H54 (cell line): ENCODE measurements around the gene HOXA10.
A peak's percentile ranks its signal among the peaks of the same experiment; 100 is the strongest.

Experiments used
- DNase-seq: peaks from one replicate; pipeline ENCODE4 v3.0.0; 2011; ENCODE audit warnings: low spot score, mixed read lengths; ENCODE audit not compliant: insufficient read length
- FAIRE-seq: peaks from 3 replicates; lab custom pipeline; 2011; peaks lifted over from hg19 to GRCh38; lab: Jason Lieb, UNC
- POLR2A ChIP-seq: IDR thresholded peaks from 2 replicates; pipeline ENCODE4 v1.6.1; 2011; ENCODE audit warnings: low read depth, mild to moderate bottlenecking, low read length

HOXA10 gene

DNA sequence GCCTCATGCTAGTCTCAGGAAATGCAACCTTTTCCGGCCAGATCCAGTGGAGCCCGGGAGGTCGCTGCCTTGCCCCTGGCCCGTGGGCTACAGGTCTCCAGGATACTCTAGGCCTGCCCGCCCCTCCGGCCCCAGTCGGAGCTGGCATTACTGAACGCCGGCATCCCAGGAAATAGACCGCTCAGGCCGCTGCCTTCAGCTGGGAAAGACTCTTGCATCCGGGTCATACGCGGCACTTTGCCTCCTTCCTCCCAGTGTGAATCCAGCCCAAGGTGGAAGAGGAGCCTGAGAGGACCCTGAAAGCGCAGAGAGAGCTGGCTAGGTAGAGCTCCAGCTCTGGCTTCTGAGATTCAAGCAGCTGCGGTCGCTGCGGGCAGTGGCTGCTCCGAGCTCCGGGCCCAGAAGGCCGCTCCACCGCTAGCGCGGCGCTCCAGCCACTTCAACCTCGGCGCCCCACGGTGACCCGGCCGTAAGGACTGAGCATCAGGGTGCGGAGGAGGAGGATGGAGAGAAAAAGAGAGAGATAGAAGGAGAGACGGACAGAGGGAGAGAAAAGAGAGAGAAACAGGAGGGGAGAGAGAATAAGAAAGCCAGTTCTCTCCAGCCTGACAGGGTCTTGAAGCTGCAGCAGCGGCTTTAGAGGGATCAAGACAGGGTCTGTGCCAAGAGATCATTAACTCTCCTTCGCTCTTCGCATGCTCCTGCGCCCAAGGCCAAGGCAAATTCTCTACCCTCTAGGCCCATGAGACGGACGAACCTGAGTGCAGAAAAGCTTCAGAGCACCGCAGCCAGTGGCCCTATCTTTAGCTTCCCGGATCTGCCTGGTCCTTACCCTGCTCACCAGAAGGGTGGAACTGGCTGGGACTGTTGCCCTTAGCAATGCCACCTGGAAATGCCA lies 1.8 kb upstream of the HOXA10 start:
- no peak for DNase-seq
- no peak for TF ChIP-seq POLR2A
- FAIRE-seq = no peak

DNA sequence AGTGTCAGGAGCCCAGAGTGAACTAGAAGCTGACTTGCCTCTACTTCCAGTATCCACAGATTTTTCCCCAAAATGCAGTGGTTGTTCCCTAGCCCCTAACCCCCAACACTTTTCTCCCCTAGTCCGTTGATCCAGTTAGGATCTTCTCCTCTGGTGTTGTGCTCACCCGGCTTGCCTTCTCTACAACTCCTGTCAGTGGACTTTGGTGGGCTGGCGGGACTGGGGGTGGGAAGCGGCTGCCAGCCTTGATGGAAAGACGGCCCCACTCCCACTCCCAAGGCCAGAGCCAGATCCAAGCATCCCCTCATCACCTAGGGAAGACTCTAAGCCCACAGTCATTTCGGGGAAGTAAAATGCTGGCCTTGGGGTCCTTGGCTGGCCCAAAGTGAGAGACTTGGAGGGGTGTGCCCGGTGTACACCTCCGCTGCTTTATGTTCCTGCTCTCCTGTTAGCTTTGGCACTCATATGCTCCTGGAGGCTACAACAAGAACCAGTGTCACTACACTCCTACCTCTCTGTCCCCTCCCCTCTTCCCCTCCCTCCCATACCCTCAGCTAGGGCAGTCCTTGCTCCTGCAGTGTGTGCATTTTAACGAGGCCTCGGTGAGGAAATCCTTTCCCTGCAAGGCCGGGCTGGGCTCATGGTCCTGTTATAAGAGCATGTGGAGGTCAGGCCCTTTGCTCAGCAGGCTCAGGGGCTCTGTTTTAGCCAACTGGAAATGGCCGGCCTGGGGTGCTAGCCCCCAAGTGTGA lies 930 bp upstream of the HOXA10 start:
- no peak for DNase-seq
- no peak for TF ChIP-seq POLR2A
- no peak for FAIRE-seq

- peak; percentile 66 for TF ChIP-seq POLR2A
- DNase-seq = peak; percentile 97
- FAIRE-seq = no peak
Measured at GRCh38 chr7:27173511-27173955, 587 bp downstream of the HOXA10 start.

DNA sequence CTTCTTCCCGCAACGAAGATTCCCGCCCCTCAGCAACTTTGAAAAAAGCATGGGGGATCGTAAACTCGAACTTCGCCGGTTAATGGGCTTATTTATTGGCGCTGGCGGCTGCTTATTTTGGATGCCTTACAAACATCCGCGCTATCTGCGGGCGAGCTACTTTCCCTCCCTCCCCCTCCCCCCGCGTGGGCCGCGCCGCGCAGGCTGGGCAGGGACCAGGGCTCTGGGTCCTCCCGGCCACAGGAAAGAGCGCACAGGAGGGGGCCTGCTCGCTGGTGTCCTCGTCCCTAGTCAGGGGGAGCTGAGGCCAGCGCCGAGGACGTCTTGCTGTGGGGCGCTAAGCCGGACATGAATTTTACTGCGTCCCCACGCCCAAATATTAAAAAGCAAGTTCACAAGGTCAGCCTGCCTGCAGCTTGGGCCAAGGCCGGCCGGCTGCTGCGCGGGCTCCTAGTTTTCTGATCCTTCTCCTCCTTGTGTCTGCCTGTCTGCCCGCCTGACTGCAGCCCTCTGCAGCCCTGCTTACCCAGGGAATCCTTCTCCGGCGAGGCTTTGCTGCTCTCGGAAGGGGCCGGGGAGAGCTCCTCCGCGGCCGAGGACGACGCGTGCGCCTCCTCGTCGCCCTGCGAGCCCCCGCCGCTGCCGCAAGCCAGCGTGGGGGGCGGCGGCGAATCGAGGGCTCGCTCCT lies 1.2 kb downstream of the HOXA10 start:
- FAIRE-seq (no peak), DNase-seq (peak; percentile 83)
- peak; percentile 81 for TF ChIP-seq POLR2A

GRCh38 chr7:27172315-27172774 lies 1.8 kb downstream of the HOXA10 start:
- TF ChIP-seq POLR2A = no peak
- DNase-seq (no peak), FAIRE-seq (no peak)

- TF ChIP-seq POLR2A = no peak
- FAIRE-seq (no peak), DNase-seq (no peak)
Measured at GRCh38 chr7:27171637-27172314, 2.3 kb downstream of the HOXA10 start.

- DNase-seq = no peak
- FAIRE-seq = no peak
- no peak for TF ChIP-seq POLR2A
Measured at GRCh38 chr7:27171325-27171636, 2.8 kb downstream of the HOXA10 start.

DNA sequence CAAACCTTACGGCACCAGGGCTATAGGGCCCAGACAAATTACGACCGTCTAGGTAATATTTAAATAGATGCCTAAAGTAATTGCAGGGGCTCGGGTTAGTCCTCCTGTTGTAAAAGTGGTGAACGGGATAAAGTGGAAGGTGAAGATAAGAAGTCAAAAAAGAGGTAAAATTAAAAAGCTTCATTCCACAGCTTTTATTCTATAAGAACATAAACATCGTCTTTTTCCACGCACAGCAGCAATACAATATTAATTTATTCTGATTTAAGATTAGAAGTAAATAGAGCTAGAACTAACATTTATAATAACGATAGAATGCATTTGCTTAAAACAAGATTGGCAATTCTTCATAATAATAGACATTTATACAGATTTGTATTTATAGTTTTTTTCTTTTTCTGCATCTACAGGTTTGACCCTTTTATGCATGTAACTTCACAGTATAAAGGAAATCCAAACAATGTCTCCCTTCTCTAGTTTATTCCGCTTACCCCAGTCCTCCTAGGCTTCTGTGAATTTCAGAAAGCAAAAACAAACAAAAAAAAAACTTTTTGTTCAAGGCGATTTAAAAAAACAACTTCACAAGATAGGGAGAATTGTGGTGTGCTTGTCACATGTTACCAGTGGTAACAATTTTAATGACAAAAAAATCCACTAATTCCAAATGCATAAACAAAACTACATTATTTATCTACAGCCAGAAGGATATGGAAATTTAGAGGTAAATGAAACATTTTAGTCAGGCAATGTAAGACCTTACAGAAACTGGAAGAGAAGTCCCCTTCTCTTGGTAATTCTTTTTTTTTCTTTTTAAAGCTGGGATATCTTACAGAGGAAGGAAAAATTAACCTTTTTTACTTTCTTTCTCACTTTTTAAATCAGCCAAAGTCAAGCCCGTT lies 3.4 kb downstream of the HOXA10 start:
- FAIRE-seq = no peak
- no peak for DNase-seq
- TF ChIP-seq POLR2A = no peak

GRCh38 chr7:27169658-27170425 lies 4.3 kb downstream of the HOXA10 start:
- FAIRE-seq = no peak
- DNase-seq = no peak

DNA sequence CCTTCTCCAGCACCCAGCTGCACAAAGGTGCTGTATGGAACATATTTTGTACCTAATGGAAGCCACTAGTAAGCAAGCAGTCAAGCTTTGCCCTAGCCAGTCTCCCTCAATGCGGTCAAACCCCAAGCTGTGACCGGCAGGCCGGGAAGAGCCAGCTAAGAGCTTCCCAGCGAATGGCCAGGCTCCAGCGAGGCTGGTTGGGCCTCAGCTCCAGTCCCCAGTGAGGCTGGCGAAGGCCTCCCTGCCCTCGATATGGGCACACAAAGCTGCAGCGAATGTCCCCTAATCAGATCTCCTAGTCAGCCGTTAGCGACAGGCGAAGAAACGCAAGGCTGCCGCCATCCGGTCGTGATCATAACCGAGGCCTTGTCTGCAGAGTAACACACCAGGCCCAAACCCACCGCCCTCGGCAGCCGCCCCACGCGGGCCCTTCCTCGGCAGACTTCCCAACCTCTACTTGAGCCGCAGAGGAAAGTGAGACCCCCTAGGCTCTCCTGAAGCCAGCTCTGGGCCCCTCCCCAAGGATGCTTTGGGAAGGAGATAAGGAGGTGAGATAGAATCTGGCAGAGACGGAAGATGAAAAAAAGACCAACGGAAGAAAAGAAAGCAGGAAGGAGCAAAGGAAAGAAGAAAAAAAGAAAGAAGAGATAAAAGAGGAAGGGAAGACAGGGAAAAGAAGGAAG lies 5.7 kb downstream of the HOXA10 start:
- FAIRE-seq (no peak), DNase-seq (no peak)
- TF ChIP-seq POLR2A = no peak

More at GRCh38 chr7:27169658-27170425, 4.3 kb downstream of the HOXA10 start:
- no peak for TF ChIP-seq POLR2A

DNA sequence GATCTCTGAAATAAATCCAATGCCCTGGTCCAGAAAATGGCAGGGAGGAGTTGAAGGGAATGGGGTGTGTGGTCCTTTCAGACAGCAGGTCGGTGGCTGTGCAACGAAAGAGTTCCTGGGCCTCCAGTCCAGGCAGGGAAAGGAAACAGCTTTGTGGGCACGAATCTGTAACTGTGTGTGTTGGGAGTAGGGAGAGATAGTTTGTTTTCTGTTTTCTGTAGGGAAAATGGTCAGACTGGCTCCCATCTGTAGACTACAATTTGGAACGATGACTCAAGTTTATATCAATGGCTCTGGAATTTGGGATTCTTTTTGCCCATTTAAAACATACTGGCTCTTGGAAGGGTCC lies 6.2 kb downstream of the HOXA10 start:
- TF ChIP-seq POLR2A = no peak
- DNase-seq = no peak
- no peak for FAIRE-seq
